Measurements from ENCODE around the gene GRAMD1A.

GRAMD1A gene

DNA sequence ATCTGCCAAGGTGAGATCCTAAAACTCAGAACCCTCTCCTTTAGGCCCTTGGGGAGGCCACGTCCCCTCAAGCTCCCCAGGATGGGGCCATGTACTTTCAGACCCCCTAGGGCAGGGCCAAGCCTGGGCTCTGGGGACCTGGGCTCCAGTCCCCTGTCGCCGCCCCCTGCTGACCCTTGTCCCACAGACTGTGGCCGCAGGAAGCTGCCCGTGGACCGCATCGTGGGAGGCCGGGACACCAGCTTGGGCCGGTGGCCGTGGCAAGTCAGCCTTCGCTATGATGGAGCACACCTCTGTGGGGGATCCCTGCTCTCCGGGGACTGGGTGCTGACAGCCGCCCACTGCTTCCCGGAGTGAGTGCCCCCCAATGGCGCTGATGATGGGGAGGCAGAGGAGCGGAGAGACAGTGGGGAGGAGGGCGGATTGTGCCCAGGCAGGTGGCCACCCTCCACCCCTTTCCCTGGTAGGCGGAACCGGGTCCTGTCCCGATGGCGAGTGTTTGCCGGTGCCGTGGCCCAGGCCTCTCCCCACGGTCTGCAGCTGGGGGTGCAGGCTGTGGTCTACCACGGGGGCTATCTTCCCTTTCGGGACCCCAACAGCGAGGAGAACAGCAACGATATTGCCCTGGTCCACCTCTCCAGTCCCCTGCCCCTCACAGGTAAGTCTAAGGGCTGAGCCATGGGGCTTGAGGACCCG is 60.2 kb downstream of the GRAMD1A start:
- DNase-seq (ENCODE audit: low spot score): no peak
- no peak overlapping the region for H3K4me3 ChIP-seq
- no peak overlapping the region for H3K27ac ChIP-seq
- TF ChIP-seq, protein P1, sequence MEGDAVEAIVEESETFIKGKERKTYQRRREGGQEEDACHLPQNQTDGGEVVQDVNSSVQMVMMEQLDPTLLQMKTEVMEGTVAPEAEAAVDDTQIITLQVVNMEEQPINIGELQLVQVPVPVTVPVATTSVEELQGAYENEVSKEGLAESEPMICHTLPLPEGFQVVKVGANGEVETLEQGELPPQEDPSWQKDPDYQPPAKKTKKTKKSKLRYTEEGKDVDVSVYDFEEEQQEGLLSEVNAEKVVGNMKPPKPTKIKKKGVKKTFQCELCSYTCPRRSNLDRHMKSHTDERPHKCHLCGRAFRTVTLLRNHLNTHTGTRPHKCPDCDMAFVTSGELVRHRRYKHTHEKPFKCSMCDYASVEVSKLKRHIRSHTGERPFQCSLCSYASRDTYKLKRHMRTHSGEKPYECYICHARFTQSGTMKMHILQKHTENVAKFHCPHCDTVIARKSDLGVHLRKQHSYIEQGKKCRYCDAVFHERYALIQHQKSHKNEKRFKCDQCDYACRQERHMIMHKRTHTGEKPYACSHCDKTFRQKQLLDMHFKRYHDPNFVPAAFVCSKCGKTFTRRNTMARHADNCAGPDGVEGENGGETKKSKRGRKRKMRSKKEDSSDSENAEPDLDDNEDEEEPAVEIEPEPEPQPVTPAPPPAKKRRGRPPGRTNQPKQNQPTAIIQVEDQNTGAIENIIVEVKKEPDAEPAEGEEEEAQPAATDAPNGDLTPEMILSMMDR (IDR thresholded peaks at IDR 0.05): no peak

DNA sequence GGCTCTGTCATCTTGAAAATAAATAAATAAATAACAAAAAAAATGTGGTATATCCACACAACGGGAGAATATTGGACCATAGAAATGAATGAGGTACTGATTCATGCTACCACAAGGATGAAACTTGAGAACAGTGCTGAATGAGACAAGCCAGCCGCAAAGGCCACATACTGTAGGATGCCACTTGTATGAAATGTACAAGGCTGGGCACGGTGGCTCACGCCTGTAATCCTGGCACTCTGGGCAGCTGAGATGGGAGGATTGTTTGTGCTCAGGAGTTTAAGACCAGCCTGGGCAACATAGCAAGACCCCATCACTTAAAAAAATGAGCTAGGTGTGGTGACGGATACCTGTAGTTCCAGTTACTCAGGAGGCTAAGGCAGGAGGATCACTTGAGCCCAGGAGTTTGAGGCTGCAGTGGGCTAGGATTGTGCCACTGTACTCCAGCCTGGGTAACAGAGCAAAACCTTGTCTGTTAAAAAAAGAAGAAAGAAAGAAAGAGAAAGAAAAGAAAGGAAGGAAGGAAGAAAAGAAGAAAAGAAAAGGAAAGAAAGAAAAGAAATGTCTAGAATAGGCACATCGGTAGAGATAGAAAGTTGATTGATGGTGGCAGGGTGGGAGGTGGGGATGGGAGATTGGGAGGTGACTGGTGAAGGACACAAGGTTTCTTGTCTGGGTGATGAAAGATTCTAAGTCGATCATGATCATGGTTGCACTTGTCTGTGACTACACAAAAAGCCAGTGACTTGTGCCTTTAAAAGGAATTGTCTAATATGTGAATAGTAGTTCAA is 61.7 kb downstream of the GRAMD1A start:
- H3K27ac ChIP-seq: no peak overlapping the region
- no peak overlapping the region for H3K4me3 ChIP-seq
- TF ChIP-seq, protein P1 (IDR thresholded peaks at IDR 0.05): no peak
- no peak for DNase-seq (ENCODE audit: low spot score)

DNA sequence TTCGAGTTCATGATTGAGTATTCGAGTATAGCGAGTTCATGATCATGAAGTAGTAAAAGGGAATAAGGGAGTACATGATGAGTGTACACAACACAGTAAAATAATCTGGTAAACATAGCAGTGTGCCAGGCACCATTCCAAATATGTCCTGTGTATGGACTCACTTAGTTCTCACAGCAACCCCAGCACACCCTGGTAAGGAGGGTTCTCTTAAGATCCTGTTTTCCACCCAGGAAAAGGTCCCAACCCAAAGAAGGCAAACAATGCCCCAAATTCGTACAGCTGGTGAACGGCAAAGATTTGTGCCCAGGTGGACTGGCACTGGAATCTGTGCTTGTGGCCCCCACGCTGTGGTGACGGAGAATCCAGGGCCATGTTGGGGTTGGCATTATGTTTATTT is 62.8 kb downstream of the GRAMD1A start:
- no peak overlapping the region for H3K27ac ChIP-seq
- H3K4me3 ChIP-seq: no peak overlapping the region
- DNase-seq (ENCODE audit: low spot score): no peak
- TF ChIP-seq, protein P1 (IDR thresholded peaks at IDR 0.05): no peak

DNA sequence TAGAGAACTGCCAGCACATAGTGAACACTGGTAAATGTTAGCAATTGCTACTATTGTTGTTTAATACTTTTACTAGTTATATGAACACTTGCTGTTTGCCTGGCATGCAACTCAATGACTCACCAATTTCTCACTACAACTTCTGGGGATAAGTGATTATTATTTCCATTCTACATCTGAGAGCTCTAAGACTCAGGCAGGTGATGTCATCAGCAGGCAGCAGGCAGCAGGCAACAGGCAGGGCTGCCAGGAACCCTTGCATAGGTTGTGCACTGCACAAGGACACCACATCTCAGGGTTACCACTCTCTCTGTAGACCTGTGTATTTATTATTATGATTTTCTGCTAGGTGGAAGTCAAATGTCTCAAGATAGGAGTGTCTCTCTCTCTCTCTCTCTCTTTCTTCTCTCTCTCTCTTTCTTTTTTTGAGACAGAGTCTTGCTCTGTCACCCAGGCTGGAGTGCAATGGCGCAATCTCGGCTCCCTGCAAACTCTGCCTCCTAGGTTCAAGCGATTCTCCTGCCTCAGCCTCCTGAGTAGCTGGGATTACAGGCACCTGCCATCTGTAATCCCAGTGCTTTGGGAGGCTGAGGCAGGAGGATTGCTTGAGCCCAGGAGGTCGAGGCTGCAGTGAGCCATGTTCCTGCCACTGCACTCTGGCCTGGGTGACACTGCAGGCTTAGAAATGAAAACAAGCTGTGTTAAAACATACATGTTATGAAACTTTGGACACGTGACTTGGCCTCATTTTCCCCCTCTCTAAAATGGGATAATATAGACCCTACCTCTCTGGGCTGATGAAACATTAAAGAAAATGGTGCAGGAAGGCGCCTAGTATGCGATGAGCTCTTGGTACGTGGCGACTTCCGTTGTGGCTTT is 64.1 kb downstream of the GRAMD1A start:
- DNase-seq (ENCODE audit: low spot score): no peak
- TF ChIP-seq, protein P1 (IDR thresholded peaks at IDR 0.05): no peak
- H3K27ac ChIP-seq: no peak overlapping the region
- H3K4me3 ChIP-seq: no peak overlapping the region

DNA sequence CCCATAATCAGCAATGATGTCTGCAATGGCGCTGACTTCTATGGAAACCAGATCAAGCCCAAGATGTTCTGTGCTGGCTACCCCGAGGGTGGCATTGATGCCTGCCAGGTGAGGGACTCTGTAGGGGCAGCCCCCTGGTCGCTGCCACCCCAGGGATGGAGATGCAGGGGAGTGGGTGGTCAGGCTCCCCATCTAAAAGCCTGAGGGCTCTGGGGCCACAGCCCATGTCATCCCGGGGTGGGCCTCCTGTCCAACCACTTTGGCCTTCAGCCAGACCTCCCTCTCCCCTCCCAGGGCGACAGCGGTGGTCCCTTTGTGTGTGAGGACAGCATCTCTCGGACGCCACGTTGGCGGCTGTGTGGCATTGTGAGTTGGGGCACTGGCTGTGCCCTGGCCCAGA is 65.5 kb downstream of the GRAMD1A start:
- DNase-seq (ENCODE audit: low spot score): no peak
- Histone ChIP-seq H3K27ac (no peak overlapping the region), H3K4me3 (no peak overlapping the region)
- TF ChIP-seq, protein P1 (IDR thresholded peaks at IDR 0.05): no peak

DNA sequence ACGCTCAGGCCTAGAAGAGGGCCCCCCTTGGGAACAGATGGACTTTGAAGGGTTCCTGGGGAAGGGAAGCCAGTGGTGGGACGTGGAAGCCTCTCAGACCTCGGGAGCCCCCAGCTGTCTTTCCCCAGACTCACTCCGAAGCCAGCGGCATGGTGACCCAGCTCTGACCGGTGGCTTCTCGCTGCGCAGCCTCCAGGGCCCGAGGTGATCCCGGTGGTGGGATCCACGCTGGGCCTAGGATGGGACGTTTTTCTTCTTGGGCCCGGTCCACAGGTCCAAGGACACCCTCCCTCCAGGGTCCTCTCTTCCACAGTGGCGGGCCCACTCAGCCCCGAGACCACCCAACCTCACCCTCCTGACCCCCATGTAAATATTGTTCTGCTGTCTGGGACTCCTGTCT is 66.0 kb downstream of the GRAMD1A start:
- no peak overlapping the region for H3K27ac ChIP-seq
- H3K4me3 ChIP-seq: no peak overlapping the region
- TF ChIP-seq, protein P1 (IDR thresholded peaks at IDR 0.05): no peak
- no peak for DNase-seq (ENCODE audit: low spot score)
